ENCODE results near the gene RBM4. TPM values are rescaled to one million over a fixed set of nuclear protein-coding genes. Genes with fewer than 3 reads are reported as not detected.
A peak's percentile ranks its signal among the peaks of the same experiment; 100 is the strongest.
"Not testable (repeated sequence)": the region's sequence is repeated elsewhere in the genome, so short reads cannot be mapped to it uniquely, and the experiment has no call there.

RBM4 gene, protein sequence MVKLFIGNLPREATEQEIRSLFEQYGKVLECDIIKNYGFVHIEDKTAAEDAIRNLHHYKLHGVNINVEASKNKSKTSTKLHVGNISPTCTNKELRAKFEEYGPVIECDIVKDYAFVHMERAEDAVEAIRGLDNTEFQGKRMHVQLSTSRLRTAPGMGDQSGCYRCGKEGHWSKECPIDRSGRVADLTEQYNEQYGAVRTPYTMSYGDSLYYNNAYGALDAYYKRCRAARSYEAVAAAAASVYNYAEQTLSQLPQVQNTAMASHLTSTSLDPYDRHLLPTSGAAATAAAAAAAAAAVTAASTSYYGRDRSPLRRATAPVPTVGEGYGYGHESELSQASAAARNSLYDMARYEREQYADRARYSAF
- total RNA-seq = 131 and 133 TPM in 2 replicates

DNA sequence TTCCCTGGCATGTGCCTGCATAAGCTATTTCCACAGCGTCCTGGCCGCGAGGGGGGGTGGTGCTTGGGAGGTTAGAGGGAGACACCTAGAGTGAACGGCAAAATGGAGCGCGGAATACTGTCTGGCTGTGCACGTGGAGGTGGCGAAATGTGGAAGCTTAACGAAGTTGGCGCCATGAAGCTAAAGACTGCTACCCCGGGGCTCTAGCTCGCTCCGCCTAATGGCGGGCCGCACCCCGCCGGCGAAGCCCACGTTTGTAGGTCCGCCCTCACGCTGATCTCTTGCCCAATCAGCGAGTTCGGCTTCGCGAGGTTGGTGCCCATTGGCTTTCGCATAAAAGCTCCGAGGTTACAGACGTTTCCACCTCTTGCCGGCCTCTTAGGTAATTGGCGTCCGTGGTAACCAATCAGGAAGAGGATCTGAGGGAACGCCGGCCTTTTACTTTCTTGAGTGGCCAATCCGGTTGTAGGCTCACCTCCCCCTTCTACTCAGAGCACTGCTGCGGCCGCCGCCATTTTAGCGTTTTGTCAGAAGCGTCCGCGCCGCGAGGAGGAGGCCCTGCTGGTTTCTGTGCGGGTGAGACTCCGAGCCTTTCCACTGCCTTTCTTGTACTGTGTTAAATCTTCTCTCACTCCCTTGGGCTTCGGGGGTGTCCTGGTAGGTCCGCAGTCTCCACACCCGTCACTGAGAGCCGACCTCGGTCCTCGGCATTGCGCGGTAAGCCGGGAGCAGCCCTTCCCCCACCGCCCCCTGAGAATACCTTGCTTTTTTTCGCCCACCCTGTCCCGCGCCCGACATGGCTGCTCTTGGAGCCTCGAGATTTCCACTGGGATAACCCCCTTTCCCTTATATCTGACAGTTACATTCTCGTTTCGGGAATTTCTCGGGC is at the start of gene RBM4:
TSS of gene RBM4 (plus strand) at position 527 of the 889 bp plus-strand sequence. CDS start 1,009 bp downstream, outside the sequence.
- H3K36me3 Mint-ChIP-seq (ENCODE audit: low read depth) = peaks cover 53% of the 10 kb centered on the region
- no peaks in the 10 kb centered on the region for H3K27me3 Mint-ChIP-seq (ENCODE audit: insufficient read depth)
- H3K9me3 Mint-ChIP-seq = no peaks in the 10 kb centered on the region
- peaks cover 68% of the 10 kb centered on the region for H3K4me1 Mint-ChIP-seq (ENCODE audit: low read depth)
- intact Hi-C loops (cut with micrococcal nuclease) = loop anchor here (1.0 to 5.0 kb wide), 10 partner anchors 22 to 604 kb away; partner anchors contain the start of genes ACTN3, B4GAT1, CCDC87 and CCS
- peak within 1 kb of the TSS; percentile 96 for H3K4me3 Mint-ChIP-seq
- H3K27ac Mint-ChIP-seq = peak within 1 kb of the TSS; percentile 96
- DNase-seq (ENCODE audit: low spot score) = peak; percentile 97

DNA sequence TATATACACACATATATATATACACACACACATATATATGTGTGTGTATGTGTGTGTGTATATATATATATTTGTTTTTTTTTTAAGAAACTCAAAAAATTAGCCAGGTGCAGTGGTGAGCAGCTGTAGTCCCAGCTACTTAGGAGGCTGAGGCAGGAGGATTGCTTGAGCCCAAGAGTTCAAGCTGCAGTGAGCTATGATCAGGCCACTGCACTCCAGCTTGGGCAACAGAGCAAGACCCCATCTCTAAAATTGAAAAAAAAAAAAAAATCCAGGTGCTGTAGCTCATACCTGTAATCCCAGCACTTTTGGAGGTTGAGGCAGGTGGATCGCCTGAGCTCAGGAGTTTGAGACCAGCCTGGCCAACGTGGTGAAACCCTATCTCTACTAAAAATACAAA is 49.2 kb upstream of the RBM4 start:
- intact Hi-C loops (cut with micrococcal nuclease); H3K27me3 Mint-ChIP-seq (ENCODE audit: insufficient read depth); H3K4me3 Mint-ChIP-seq; H3K27ac Mint-ChIP-seq; H3K36me3 Mint-ChIP-seq (ENCODE audit: low read depth); H3K9me3 Mint-ChIP-seq; DNase-seq (ENCODE audit: low spot score): not testable (repeated sequence)
- H3K4me1 Mint-ChIP-seq (ENCODE audit: low read depth) = peaks cover 17% of the 10 kb centered on the region

DNA sequence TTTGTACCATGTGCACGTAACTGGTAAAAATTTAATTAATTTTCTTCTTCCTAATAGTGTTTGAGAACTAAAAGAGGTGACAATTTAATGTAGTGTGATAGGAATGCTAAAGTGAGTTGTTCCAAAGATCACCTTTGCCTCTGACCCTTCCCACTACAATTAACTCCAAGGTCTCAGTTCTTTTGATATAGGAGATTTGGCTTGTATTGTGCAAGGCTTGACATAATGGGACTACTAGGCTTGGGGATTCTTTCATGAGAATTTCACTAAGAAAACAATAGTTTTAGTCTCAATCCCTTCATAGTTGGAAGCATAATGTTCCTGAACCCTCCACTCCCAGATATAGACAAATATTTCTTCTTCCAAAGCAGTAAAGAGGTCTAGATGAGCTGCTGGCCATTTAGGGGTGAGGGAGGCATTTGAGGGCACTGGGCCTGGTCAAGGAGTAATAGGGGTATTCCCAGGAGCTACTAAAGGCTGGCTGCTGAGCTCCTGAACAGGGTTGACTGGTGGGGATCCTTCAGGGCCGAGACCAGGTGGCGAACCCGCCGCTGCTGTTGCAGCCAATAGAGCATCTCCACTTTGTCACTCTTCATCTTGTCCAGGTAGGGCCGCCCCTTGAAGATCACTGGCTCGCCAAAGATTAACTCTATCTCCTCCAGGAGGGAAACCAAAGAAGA is 48.4 kb upstream of the RBM4 start:
- Mint-ChIP-seq H3K36me3 (ENCODE audit: low read depth) (peaks cover 3% of the 10 kb centered on the region), H3K4me3 (no peak overlapping the region), H3K4me1 (ENCODE audit: low read depth) (peaks cover 24% of the 10 kb centered on the region), H3K9me3 (no peaks in the 10 kb centered on the region), H3K27me3 (ENCODE audit: insufficient read depth) (no peaks in the 10 kb centered on the region), H3K27ac (no peak overlapping the region)
- DNase-seq (ENCODE audit: low spot score) = no peak
- intact Hi-C loops (cut with micrococcal nuclease) = no loop called here

DNA sequence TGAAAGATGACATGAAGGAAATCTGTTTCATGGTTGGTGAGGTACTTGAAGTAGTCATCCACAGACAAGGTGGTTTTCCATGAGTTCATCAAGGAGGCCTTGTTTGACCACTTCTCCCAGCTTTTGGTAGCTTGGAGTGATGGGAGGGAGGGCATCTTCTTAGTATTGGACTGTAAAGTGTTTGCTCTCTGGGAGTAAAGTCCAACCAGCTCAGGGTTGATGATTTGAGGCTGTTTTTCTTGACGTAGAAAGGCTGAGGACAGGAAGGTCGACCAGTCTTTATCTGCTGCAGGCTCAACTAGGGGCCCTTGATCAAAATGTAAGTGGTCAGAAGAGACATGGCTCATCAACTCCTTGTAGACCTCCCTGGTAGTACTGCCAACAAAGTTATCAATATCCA is 47.3 kb upstream of the RBM4 start:
- no peaks in the 10 kb centered on the region for H3K27me3 Mint-ChIP-seq (ENCODE audit: insufficient read depth)
- no peak for DNase-seq (ENCODE audit: low spot score)
- no peak overlapping the region for H3K27ac Mint-ChIP-seq
- peaks cover 3% of the 10 kb centered on the region for H3K36me3 Mint-ChIP-seq (ENCODE audit: low read depth)
- no peaks in the 10 kb centered on the region for H3K9me3 Mint-ChIP-seq
- intact Hi-C loops (cut with micrococcal nuclease) = no loop called here
- H3K4me3 Mint-ChIP-seq = no peak overlapping the region
- H3K4me1 Mint-ChIP-seq (ENCODE audit: low read depth) = peaks cover 30% of the 10 kb centered on the region

DNA sequence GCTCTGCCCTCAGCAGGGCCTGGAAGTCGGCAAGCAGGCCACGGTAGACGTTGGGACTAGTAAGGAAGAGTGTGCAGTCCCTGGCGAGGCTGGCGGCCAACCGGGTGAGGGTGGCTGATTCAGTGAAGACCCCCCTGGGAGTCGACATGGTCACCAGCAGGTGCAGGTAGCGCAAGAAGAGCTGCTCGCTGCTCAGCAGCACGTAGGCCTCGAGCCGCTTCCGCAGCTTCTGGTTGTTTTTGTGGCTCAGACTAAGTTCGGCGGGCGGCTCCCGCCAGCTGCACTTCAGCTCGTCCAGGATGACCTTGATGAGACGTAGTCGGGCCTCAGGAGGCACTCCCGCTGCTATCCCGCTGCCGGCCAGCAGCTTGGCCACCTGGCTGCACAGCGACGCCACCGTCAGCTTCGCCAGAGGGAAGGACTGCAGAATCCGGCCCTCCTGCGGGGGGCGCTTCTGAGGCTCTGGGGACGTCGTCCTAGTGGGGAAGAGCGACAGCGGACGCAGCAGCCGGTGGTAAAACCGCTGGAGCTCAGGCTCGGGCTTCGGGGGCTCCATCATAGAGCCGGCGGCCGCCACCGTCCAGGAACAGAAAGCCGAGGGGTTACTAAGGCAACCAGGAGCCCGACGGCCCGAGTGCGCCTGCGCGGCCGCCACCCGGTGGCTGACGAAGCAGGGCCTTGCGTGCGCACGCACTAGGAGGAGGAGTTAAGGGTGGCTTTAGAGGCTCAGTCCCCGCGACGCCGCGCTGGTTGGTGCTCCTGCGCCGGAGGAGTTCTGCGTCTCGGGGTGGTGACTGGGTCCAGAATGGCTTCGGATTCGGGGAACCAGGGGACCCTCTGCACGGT is 45.8 kb upstream of the RBM4 start, which contains the start of the genes CCDC87 and CCS:
TSS of gene CCDC87 (minus strand) at position 607 of the 846 bp plus-strand sequence. CDS start at position 559, 48 bp downstream.
TSS of gene CCS (plus strand) at position 729 of the 846 bp plus-strand sequence. CDS start at position 806, 77 bp downstream.
- Mint-ChIP-seq H3K4me1 (ENCODE audit: low read depth) (peaks cover 30% of the 10 kb centered on the region), H3K27me3 (ENCODE audit: insufficient read depth) (no peaks in the 10 kb centered on the region), H3K36me3 (ENCODE audit: low read depth) (peaks cover 3% of the 10 kb centered on the region), H3K4me3 (peak within 1 kb of the TSS; percentile 100), H3K9me3 (no peaks in the 10 kb centered on the region), H3K27ac (peak within 1 kb of the TSS; percentile 97)
- peak; percentile 96 for DNase-seq (ENCODE audit: low spot score)
- intact Hi-C loops (cut with micrococcal nuclease) = loop anchor here (1.0 to 2.0 kb wide), 6 partner anchors 24 to 250 kb away; partner anchors contain the start of genes ACTN3, RBM14, RBM4 and RCE1

DNA sequence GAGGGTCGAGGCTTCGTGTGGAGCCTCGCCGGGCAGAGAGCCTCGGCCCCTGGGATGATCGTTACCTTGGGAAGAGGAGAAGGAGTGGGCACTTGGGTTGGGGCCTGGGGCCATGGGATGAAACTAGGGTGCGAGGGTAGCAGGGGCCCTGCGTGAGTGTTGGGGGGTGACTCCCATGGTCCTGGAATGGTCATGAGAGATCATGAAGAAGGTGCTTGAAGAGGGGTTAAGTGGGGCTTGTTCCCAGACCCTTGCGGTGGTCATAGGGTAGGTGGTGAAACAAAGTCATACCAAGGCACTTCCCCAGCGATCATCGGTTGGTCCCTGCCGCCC is 45.2 kb upstream of the RBM4 start:
- intact Hi-C loops (cut with micrococcal nuclease) = loop anchor here (1.0 to 2.0 kb wide), 6 partner anchors 23 to 250 kb away; partner anchors contain the start of genes ACTN3, RBM14, RBM4 and RCE1
- DNase-seq (ENCODE audit: low spot score) = no peak
- peak overlapping the region; percentile 97 for H3K27ac Mint-ChIP-seq
- H3K4me3 Mint-ChIP-seq = peak overlapping the region; percentile 100
- peaks cover 3% of the 10 kb centered on the region for H3K36me3 Mint-ChIP-seq (ENCODE audit: low read depth)
- no peaks in the 10 kb centered on the region for H3K27me3 Mint-ChIP-seq (ENCODE audit: insufficient read depth)
- H3K4me1 Mint-ChIP-seq (ENCODE audit: low read depth) = peaks cover 30% of the 10 kb centered on the region
- H3K9me3 Mint-ChIP-seq = no peaks in the 10 kb centered on the region

DNA sequence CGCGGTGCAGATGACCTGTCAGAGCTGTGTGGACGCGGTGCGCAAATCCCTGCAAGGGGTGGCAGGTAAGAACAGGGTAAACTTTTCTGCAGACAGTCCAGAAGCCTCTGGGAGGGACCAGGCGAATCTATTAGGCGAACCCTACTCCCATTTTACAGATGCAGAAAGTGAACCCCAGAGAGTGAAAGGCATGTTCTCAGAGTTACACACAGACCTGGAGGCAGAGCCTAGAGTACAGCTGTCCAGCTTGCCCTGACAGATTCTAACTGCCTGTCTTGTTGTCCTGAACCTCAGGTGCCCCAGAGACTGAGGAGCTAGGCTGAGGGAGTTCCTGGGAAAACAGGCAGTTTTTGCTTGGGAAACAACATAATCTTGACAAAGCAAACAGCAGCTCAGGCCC is 44.9 kb upstream of the RBM4 start:
- intact Hi-C loops (cut with micrococcal nuclease) = loop anchor here (1.0 to 2.0 kb wide), 6 partner anchors 23 to 249 kb away; partner anchors contain the start of genes ACTN3, RBM14, RBM4 and RCE1
- peaks cover 30% of the 10 kb centered on the region for H3K4me1 Mint-ChIP-seq (ENCODE audit: low read depth)
- H3K27ac Mint-ChIP-seq = peak overlapping the region; percentile 97
- no peaks in the 10 kb centered on the region for H3K9me3 Mint-ChIP-seq
- no peaks in the 10 kb centered on the region for H3K27me3 Mint-ChIP-seq (ENCODE audit: insufficient read depth)
- H3K36me3 Mint-ChIP-seq (ENCODE audit: low read depth) = peaks cover 3% of the 10 kb centered on the region
- no peak for DNase-seq (ENCODE audit: low spot score)
- peak overlapping the region; percentile 100 for H3K4me3 Mint-ChIP-seq

DNA sequence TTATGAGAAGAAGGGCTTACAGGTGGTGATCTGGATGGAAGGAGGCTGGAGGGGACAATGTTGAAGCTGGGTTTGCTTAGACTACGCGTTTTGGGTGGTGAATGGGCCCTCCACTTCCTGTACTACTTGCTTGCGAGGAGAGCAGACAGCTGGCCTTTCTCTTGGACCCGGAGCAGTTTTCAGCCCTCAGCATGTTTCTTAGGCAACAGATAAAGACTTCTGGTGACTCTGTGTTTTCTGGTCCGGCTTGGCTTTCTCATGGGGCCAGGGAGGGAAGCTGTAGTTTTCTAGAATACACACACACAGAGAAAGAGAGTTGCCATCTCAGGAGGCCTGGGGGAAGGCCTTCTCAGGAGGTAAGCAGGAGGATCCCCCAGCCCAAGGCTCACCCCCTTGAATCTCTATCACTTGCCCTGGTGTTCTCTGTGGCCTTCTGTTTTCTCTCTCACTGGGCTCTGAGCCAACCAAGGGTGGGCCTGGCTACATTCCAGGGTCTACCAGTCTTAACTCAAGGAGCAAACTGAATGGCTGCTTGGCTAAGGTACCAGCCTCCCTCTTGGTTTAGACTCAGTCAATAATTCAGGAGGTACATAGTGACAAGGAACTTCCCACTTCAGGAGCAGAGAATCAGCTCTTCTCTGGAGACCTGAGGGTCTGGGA is 43.1 kb upstream of the RBM4 start:
- no peak for DNase-seq (ENCODE audit: low spot score)
- intact Hi-C loops (cut with micrococcal nuclease) = no loop called here
- Mint-ChIP-seq H3K27me3 (ENCODE audit: insufficient read depth) (no peaks in the 10 kb centered on the region), H3K27ac (peak overlapping the region; percentile 68), H3K4me1 (ENCODE audit: low read depth) (peaks cover 30% of the 10 kb centered on the region), H3K9me3 (no peaks in the 10 kb centered on the region), H3K36me3 (ENCODE audit: low read depth) (peaks cover 4% of the 10 kb centered on the region), H3K4me3 (peak overlapping the region; percentile 72)

DNA sequence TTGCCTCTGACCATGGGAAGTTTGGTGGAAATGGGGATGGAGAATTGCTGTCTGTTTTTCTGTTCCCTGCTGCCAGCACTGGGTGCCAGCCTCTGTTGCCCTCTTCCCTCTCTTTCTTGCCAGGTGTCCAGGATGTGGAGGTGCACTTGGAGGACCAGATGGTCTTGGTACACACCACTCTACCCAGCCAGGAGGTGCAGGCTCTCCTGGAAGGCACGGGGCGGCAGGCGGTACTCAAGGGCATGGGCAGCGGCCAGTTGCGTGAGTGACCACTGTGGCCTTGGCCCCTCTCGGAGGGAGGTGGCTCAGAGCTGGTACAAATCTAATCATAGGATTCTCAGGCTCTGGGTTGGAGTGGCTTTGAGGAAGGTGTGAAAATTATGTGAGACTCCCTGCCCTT is 39.5 kb upstream of the RBM4 start:
- peaks cover 9% of the 10 kb centered on the region for H3K36me3 Mint-ChIP-seq (ENCODE audit: low read depth)
- H3K27ac Mint-ChIP-seq = no peak overlapping the region
- H3K9me3 Mint-ChIP-seq = no peaks in the 10 kb centered on the region
- H3K4me1 Mint-ChIP-seq (ENCODE audit: low read depth) = peaks cover 13% of the 10 kb centered on the region
- no peaks in the 10 kb centered on the region for H3K27me3 Mint-ChIP-seq (ENCODE audit: insufficient read depth)
- H3K4me3 Mint-ChIP-seq = no peak overlapping the region
- intact Hi-C loops (cut with micrococcal nuclease) = no loop called here
- no peak for DNase-seq (ENCODE audit: low spot score)

DNA sequence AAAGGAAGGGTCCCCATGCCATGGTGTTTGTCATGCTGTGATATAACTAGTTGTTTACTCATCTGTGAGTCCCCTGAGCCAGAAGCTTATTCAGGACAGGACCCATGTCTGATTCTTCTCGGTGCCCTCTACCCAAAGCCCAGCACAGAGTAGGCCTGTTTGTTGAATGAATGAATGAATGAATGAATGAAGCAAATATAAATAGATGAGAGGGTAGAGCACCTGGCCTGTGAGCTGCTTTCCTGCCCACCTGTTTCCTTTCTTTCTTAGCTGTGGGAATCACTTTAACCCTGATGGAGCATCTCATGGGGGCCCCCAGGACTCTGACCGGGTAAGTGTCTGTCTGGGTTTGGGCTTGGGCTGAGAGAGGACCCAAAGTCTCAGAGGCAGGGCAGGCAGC is 38.3 kb upstream of the RBM4 start:
- Mint-ChIP-seq H3K4me3 (no peak overlapping the region), H3K27ac (no peak overlapping the region), H3K27me3 (ENCODE audit: insufficient read depth) (no peaks in the 10 kb centered on the region), H3K4me1 (ENCODE audit: low read depth) (peaks cover 6% of the 10 kb centered on the region), H3K9me3 (no peaks in the 10 kb centered on the region), H3K36me3 (ENCODE audit: low read depth) (peaks cover 17% of the 10 kb centered on the region)
- intact Hi-C loops (cut with micrococcal nuclease) = no loop called here
- DNase-seq (ENCODE audit: low spot score) = no peak

DNA sequence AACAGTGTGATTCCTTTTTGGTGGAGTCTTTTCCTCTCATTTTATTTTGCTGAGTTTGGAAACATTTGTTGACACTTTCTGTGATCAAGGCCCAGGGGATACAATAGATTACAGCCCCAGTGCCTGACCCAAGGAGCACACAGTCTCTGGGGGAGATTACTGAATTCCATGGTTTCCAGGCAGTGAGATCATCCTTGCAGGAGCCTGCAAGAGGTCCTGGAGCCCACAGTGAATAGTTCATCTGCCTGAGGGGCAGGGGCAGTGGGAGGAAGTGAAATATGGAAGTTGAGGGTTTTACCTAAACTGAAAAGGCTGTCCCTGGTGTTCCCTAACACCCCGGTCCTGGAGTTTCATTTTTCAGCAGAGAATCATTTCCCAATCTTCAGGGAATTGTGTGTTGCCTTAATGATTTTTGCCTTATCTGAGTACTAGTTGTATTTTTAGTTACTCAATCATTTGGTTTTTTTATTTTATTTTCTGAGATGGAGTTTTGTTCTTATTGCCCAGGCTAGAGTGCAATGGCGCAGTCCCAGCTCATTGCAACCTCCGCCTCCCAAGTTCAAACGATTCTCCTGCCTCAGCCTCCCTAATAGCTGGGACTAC is 37.8 kb upstream of the RBM4 start:
- Mint-ChIP-seq H3K9me3 (no peaks in the 10 kb centered on the region), H3K4me1 (ENCODE audit: low read depth) (peaks cover under 1% of the 10 kb centered on the region), H3K4me3 (no peak overlapping the region), H3K36me3 (ENCODE audit: low read depth) (peaks cover 17% of the 10 kb centered on the region), H3K27ac (no peak overlapping the region), H3K27me3 (ENCODE audit: insufficient read depth) (no peaks in the 10 kb centered on the region)
- intact Hi-C loops (cut with micrococcal nuclease) = no loop called here
- no peak for DNase-seq (ENCODE audit: low spot score)
